Stimulated activated CD4-positive, alpha-beta T cell treated with anti-CD3 and anti-CD28 coated beads, Interleukin-12 subunit alpha, Interleukin-12 subunit beta, amount 100 ng/mL, for 24 hours (primary cell): ENCODE measurements around the gene PFKP.

Source experiments
- DNase-seq, 2 experiments: peaks; one replicate each; pipeline ENCODE4 v3.0.0-alpha.2; 2020; ENCODE audit warnings: low read depth in 2 of 2

PFKP gene

GRCh38 chr10:3067118-3067858 lies at the start of gene PFKP:
TSS of gene PFKP (plus strand) at chr10:3067548. CDS start at chr10:3067596, 48 bp downstream.
- DNase-seq, result peak in 1 of 2 experiments; percentile 62

DNA sequence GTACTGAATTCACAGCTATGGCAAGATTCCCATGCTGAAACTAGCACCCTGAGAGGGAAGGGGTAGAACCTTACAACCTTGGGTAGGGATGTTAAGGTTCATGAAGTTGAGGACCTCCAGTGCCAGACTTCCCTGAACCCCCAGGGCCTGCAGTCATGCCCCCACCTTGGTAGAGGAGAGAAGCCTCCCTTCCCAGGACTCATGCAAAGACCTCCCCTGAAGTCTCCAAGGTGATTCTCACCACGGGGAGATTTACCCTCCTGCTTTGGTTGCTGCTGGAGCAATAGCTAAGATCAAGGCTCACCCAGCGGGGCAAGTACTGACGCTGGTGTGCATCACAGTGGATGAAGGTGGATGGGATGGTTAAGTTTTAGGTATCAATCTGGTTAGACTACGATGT lies 49.1 kb upstream of the PFKP start:
- no peak for DNase-seq

DNA sequence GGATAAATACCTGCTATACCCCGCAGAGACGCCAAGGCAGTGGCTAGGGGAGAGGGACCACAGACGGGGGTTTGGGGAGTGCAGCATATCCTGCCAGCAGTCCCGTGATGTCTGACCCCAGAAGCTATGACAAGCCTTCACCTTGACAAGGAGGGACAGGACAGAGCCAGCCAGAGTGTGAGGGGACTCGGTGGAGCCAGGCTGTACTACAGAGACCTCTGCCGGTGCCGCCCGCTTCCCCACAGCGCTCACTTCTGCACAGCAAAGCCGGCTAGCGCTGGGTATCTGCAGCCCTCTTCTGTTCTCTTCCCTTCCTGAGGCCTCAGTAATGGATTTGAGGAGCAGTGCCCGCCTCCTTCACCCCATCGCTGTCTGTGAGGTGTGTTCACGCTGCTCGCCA lies 47.0 kb upstream of the PFKP start:
- DNase-seq, result no peak

DNA sequence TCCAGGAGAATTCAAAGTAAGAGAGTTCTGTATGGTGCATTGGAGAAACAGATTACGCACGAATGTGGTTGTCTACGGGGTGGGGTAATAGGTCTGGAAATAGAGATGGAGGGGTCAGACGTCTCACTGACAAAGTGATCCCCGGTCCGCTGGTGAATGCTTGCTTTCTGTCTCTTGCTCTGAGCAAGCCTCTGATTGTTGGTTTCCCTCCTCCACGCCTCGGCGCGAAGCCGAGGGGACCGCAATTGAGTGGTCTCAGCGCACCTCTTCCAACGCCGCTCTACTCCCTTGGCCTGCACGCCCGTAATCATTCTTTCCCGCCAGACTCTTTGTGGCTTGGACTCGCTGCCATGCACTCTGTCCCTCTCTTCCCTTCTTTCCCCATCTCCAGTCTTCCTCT lies 46.5 kb upstream of the PFKP start:
- no peak for DNase-seq

DNA sequence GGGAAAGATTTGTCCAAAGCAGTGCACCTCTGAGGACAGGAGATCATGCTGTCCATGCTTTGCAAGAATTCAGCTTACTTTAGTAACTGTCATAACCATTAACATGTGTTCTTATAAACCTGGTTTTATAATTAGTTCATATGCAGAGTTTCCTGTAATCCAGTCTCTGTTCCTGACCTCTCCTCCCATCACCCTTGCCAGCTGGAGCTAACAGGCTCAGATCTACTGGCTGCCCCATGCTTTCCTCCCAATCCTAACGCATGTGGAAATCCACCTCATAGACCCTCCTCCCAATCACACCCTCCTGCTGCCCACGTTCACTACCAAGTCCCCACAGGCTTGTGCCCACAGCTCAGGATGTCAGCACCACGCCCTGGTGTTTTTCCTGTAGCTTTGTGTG lies 45.3 kb upstream of the PFKP start:
- DNase-seq, result no peak

GRCh38 chr10:3023892-3024291 lies 43.5 kb upstream of the PFKP start:
- DNase-seq, result no peak

- DNase-seq, result no peak
Observed at GRCh38 chr10:3025026-3025683, 42.2 kb upstream of the PFKP start.

GRCh38 chr10:3027866-3028265 lies 39.5 kb upstream of the PFKP start:
- no peak for DNase-seq

DNA sequence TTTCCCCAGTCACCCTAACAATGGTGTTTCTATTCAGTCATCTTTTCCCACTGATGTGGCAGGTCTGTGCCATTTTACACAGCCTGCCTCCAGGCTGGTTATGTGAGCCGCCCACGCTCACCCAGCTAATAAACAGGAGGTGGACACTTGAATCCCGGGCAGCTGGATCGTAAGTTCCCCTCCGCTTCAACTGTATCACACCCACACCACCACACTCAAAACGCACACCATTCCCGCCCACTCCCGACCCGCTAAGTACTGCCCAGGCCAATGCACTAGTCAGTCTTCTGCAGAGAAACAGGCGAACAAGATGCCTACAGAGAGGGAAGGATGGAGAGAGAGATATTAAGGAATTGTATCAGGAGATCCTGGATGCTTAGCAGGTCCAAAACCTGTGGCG lies 38.9 kb upstream of the PFKP start:
- DNase-seq, result no peak

DNA sequence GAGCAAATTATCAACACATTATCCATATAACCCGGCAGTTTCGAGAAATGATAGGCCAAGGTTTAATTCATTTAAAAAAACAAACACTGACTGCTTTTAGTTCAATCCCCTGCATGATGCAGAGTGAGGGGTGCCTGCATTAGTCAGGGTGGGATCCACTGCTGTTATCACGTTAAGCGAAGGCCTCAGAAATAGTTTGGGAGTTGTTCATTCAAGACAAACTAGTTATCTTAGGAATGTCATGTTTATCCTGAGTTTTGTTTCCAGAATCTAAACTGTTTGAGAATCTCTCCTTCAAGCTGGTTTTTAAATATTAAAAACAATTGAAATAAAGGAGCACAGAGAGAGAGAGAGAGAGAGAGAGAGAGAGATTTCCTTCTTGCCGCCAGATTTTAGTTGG lies 36.6 kb upstream of the PFKP start:
- DNase-seq, result no peak

- no peak for DNase-seq
Observed at GRCh38 chr10:3031490-3031889, 35.9 kb upstream of the PFKP start.

- DNase-seq, result no peak
Observed at GRCh38 chr10:3033925-3034324, 33.4 kb upstream of the PFKP start.

GRCh38 chr10:3034616-3035015 lies 32.7 kb upstream of the PFKP start:
- DNase-seq, result no peak

- DNase-seq, result no peak
Observed at GRCh38 chr10:3036155-3037021, 31.0 kb upstream of the PFKP start.

- no peak for DNase-seq
Observed at GRCh38 chr10:3037182-3037581, 30.2 kb upstream of the PFKP start.

DNA sequence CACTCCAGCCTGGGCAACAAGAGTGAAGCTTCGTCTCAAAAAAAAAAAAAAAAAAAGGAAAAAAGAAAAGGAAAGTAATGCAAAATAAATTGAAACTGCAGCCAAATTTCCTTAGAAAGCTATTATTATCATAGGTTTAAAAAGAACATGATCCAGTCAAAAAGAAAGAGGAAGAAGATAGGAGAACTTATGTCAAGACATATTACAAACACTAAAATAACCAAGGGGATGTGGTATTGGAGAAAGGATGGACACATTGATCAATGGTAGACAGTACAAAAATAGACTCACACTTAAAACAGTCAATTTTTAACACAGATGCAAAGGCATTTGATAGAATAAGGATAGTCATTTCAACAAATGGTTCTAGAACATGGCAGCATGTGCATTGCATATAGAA lies 27.3 kb upstream of the PFKP start:
- DNase-seq, result no peak

DNA sequence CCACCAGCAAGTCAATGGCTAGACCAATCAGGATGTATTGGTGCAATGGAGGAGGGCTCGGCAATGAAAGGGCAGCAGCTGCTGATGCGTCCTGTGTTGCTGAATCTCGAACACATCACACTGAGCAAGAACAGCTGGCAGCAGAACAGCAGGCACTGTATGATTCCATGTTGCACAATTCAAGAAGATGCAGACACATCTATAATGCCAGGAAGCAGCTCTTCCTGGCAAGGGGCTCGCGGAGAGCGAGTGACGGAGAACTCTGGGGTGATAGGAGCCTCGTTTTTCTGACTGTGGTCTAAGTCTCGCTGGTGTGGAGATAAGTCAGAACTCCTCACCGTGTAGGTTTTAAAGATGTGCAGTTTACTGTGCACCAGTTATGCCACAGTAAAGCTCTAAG lies 24.8 kb upstream of the PFKP start:
- DNase-seq, result no peak

DNA sequence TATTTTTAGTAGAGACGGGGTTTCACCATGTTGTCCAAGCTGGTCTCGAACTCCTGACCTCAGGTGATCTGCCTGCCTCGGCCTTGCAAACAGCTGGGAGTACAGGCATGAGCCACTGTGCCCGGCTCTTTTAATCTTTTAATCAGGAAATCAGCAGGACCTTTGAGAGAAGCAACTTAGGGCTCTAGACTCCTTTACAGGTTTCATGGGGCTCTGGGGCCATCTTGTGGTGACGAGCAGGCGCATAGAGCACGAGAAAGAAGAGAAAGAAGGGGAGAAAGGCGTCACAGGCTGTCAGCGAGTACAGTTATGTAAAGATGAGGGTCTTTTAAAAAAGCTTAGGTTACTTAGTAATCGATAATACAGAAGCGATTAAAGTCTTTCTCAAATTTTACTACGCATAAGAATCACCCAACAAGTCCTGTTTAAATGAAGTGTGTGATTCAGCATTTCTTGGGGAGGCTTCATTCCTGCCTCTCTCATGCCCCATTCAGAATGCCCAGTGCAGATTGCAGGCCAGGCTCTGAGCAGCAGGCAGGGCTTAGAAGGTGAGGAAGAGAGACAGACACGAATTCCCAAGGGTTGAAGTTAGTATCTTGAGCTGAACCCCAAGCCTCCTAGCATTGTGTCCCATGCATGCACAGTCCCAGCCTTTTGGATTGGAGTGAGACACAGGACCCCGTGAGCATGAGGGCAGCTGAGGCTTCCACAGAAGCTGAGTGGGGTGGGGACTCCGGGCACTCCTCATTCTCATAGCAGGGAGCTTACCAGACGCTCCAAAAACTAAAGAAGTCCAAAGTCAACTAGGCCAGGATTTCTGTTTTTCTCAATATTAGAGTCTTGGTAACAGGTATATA lies 23.6 kb upstream of the PFKP start:
- DNase-seq, result peak in 1 of 2 experiments; percentile 32

- no peak for DNase-seq
Observed at GRCh38 chr10:3045471-3046209, 21.7 kb upstream of the PFKP start.

DNA sequence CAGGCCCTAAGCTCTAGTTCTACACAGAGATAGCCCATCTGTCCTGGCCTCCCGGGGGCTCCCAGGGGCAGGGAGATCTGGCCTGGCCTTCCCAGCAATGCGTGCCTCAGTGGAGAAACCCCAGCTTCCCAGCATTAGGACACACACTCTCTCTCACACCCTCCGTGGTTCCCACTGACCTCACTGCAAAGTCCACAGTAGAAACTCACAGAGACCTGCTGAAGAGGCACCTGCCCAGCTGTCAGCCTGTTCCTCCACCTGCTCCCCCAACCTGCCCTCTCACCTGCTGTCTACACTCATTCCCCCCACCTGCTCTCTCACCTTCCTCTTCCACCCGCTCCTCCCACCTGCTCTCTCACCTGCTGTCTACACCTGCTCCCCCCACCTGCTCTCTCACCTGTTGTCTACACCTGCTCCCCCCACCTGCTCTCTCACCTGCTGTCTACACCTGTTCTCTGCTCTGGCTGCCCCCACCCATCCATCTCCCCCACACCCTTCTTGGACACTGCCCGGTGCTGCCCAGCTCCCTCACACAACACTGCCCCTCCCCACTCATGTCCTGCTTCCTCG lies 21.1 kb upstream of the PFKP start:
- DNase-seq, result no peak
